NCI-H1694 treated with DMSO at 0.1 percent for 48 hours (cell line): ENCODE data around the gene ZFP2.
"Not testable (repeated sequence)": the region's sequence is repeated elsewhere in the genome, so short reads cannot be mapped to it uniquely, and the experiment has no call there.

Source experiments
- DNase-seq: peaks from one replicate; lab custom pipeline; 2025; lab: John Stamatoyannopoulos, UW

ZFP2 gene

DNA sequence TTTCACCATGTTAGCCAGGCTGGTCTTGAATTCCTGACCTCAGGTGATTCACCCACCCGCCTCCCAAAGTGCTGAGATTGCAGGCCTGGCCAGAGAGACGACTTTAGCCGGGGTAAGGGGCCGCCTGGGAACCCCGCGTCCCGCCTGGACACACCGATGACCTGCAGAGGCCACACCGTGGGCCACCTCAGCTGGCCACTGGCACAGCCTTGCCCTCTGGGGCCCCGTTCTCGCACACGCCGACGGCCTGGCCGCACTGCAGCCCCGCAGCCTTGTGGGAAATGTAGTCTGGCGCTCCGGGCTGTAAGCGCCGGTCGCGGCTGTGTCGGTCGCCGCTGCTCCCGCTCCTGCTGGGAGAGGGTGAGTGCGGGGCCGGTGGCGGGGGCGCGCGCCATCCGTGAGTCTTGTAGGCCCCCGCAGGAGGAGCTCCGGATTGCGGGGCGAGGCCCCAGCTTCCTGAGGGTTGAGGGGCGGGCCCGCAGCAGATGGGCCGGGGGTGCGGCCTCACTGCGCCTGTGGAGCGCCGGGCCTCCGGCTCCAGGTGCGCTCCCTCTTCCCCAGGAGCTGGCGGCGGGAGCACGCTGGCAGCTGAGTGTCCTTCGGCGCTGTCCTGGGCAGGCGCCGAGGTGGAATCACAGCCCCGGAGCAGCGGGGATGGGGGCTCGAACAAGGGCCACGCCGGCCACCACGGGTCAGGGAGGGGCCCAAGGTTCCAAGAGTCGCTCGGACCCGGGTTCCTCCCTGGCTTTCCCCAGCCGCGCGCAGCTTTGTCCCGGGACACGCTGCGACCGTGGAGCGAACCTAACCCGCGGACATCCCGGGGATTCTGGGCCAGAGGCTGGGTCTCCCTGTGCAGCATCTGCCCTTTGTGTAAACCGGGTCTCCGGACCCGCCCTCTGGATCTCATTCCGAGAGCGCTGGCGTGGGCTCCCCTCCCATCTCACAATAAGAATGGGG is at the start of gene ZFP2:
Gene ZFP2, plus strand, starts transcription at position 299 of the 957 bp plus-strand sequence. CDS start 35,401 bp downstream, outside the sequence.
- peak; percentile 20 for DNase-seq

DNA sequence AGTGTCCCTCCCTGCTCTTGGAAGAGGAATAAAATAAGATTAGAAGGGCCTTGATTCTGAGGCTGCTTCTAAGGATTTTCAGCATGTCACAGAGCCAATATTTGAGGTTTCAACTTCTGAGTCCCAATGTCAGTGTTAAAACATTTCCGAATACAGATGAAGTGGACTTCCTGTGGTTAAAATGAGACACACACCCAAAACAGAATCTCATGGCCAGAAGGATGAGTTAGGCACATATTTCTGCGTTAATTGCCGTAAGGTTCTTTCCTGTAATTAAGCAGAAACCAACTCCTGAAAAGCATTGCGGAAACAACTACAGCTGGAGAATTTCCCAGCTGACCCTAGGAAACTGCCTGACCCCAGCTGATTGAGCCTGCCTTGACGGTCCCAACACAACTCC is 46.4 kb upstream of the ZFP2 start:
- DNase-seq = no peak

DNA sequence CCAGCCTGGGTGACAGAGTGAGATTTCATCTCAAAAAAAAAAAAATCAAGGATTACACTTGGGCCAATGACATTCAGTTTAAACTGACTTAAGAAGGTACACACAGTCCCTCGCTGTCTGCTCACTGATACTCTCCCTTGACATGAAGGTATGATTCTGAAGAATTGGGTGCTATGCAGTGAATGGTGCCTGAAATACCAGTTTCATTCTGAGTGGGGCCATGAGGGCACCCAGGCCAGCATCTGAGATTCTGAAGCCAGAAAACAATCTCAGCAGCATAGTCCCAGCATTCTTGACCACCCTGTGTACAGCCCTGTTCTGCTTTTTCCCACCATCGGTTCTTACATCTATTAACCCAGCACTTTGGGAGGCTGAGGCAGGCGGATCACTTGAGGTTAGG is 43.8 kb upstream of the ZFP2 start:
- DNase-seq = no peak

DNA sequence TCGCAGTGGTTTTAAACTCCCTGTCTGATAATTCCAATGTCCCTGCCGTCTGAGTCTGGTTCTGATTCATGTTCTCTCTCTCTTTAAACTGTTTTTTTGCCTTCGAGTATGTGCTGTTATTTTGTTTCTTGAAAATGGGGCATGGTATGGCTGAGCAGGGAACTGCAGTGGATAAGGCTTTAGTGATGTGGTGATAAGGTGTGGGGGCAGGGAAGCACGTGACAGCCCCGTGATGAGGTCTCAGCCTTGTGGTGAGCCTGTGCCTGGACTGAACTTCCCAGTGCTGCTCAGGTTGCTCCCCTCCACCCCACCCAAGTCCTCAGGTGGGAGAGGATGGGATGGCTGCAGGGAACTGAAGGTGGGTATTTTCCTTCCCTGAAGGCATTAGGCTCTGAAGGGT is 41.4 kb upstream of the ZFP2 start:
- DNase-seq = no peak

DNA sequence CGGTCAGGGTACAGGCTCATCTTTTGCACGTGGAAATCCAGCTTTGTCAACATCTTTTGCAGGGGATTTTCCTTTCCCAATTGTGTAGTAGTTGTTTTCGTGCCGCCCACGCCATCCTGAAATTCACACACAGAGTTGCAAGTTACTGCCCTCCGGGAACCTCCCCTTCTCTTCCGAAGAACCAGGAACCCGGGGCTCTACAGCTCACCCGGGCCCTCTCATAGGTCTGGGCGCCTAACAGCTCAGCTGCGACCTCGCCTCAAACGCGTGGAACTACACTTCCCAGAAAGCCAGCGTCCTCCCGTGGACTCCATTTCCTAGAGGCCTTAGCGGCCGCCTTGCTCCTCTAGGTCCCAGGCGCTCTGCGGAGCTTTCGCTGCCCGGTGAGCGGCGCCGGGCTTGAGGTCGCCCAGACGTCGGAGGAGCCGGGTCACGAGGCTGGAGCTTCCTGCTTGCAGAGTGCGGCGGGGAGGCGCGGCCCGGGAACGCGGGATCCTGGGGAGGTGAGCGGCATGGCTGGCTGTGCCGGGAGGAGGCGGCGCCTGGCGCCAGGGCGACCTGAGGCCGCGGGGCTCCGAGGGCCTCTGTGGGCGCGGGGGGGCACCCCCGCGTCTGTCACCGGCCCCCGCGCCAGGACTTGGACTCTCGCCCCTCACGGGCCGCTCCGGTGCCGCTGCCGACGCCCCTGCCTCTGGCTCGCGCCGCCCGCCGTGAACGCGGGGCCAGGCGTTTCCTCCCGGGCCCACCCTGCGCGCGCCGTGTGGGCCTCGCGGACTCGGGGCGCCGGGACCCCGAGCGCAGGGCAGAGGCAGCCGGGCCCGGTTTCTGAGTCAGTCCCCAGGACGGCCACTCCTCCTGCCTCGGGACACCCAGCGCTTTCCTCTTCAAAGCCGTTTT is 35.8 kb upstream of the ZFP2 start, which contains the start of gene ZNF354B:
Gene ZNF354B, plus strand, starts transcription at position 329 of the 897 bp plus-strand sequence. CDS start 1,095 bp downstream, outside the sequence.
- DNase-seq = peak; percentile 64

DNA sequence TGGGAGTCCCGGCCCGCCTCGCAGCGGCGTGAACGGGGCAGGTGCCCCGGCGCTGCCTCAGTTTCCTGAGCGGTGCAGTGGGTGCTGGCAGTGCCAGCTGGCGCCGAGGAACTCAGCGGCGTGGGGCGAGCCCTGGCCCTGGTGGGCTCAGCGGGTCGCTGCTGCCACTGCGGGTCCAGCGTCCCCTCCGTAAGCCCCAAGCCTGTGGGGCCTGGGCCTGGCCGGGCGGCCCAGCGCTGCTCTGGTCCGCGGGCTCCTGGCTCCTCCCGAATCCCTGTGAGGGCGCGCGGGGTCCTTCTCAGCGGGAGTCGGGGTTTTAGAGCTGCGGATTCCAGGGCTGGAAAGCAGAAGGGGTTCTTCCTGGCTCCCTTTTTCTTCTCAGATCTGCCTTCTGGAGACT is 35.1 kb upstream of the ZFP2 start:
- DNase-seq = not testable (repeated sequence)

DNA sequence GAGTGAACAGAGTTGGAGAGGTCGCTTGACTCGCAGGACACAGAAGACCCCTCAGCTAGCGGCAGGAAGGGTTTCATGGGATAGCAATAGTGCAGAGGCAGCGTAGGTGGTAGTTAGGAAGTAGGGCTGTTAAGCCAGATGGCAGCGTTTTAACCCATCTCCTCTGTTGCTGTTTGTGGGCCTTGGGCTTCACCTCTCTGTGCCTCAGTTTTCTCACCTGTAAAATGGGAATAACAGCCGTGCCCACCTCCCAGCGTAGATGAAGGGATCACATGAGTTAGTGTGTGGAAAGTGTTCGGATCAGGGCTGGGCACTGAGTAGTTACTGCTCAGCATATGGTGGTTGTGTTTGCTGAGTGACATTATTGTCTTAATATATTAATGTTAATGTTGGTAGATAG is 34.1 kb upstream of the ZFP2 start:
- DNase-seq = no peak

DNA sequence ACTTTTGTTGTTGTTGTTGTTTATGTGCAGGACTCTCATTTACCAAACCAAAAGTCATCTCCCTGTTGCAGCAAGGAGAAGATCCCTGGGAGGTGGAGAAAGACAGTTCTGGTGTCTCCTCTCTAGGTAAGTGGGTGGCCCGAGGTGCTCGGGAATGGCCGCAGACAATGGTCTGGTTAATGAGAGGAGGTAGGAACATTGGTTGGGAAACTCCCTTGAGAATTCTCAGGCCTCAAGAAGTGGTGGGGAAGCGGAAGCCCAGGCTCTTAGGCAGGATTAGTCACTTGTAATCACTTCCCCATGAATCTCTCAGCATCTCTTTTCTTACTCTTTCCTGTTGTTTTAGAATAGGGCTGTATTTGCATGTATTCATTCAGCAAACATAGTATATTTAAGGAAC is 28.8 kb upstream of the ZFP2 start:
- DNase-seq = no peak

DNA sequence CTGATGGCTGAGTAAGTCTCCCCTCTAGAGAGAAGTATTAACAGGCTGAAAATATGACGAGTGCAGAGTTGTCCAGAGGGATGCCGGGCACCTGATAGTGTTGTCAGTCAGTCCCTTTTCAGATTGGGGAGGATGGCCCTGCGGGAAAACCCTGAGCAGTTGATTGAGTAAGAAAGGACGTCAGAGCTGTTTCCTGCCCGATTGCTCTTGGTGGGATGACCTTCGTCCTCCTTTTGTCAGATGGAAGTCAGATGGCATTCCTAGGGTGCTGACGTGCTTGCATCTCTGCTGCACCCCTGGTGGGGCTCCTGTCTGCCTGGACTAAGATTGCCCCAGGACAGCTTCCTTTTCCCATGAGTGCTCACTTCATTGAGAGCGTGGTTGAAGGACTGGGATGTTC is 26.1 kb upstream of the ZFP2 start:
- no peak for DNase-seq

DNA sequence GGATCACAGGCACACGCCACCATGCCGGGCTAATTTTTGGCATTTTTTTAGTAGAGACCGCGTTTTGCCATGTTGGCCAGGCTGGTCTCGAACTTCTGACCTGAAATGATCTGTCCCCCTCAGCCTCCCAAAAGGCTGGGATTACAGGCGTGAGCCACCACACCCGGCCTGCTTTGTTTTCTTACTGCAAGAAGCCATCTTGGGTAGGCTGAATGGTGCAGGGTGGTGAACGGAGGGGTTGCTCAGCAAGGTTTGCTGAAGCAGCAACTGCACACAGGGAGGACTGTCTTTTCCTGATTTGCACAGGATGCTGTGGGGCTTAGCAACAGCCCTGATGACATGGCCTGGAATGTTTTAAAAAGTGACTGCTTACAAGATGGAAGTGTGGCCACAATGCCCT is 25.3 kb upstream of the ZFP2 start:
- no peak for DNase-seq

DNA sequence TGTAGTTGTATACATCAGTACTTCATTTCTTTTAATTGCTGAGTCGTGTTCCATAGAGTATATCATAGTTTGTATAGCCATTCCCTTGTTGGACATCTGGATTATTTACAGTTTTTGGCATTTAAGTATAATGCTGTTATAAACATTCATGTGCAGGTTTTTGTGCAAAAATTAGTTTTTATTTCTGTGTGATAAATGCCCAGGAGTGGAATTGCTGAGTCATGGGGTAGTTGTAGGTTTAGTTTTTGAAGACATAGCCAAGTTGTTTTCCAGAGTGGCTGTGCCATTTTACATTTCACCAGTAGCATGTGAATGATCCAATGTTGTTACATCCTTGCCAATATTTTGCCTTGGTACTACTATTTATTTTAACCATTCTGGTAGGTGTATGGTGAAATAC is 23.4 kb upstream of the ZFP2 start:
- no peak for DNase-seq

DNA sequence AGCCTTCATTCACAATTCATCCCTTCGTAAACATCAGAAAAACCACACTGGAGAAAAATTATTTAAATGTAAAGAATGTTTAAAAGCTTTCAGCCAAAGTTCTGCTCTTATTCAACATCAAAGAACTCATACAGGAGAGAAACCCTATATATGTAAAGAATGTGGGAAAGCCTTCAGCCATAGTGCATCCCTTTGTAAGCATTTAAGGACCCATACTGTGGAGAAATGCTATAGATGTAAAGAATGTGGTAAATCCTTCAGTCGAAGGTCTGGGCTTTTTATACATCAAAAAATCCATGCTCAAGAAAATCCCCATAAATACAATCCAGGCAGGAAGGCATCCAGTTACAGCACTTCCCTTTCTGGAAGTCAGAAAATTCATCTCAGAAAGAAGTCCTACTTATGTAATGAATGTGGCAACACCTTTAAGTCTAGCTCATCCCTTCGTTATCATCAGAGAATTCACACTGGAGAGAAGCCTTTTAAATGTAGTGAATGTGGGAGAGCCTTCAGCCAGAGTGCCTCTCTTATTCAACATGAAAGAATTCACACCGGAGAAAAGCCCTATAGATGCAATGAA is 12.5 kb upstream of the ZFP2 start:
- DNase-seq = not testable (repeated sequence)

DNA sequence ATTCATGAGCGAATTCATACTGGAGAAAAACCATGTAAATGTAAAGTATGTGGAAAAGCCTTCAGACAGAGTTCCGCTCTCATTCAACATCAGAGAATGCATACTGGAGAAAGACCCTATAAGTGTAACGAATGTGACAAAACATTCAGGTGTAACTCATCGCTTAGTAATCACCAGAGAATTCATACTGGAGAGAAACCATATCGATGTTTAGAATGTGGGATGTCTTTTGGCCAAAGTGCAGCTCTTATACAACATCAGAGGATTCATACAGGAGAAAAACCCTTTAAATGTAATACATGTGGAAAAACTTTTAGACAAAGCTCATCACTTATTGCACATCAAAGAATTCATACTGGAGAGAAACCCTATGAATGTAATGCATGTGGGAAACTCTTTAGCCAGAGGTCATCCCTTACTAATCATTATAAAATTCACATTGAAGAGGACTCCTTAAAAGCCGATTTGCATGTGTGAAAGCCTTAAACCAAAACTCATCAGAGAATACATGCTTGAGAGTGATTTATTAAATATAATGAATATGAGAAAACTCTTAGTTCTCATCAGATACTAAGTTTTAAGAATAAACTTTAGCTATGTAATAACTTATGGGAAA is 11.8 kb upstream of the ZFP2 start:
- no peak for DNase-seq

DNA sequence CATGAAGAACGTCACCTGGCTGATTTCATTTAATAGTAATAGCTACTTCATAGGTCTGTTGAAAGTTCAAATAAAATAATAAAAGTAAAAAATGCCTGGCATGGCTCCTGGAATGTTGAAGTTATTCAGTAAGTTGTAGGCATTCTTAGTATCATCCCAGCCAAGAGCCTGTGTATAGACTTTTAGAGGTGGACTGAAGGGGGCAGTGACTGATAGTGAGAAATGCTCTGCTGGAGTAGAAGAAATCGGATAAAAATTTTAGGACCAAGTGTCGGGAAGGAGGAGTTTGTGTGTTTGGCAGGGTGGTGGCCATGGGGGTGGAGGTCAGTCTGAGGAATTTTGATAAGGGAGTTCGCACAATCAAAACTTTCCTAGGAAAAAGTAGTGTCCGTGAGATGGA is 3.6 kb downstream of the ZFP2 start:
- no peak for DNase-seq

DNA sequence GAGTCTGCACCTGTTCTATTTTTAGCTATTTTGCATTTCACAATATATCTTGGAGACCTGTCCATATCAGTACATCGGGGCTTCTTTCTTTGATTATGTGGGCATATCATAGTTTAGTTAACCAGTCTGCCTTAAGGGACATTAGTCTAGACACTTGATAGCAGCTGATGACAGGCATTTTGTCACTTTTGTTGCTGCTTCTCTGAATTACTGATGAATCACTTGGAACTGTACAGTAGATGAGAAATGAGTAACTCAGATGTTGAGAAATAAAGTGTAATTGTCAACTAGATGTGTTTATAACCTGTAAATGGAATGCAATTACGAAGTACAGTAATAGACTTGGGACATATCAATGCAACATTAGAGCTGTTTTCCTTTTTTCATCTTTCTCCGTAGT is 7.1 kb downstream of the ZFP2 start:
- DNase-seq = no peak

DNA sequence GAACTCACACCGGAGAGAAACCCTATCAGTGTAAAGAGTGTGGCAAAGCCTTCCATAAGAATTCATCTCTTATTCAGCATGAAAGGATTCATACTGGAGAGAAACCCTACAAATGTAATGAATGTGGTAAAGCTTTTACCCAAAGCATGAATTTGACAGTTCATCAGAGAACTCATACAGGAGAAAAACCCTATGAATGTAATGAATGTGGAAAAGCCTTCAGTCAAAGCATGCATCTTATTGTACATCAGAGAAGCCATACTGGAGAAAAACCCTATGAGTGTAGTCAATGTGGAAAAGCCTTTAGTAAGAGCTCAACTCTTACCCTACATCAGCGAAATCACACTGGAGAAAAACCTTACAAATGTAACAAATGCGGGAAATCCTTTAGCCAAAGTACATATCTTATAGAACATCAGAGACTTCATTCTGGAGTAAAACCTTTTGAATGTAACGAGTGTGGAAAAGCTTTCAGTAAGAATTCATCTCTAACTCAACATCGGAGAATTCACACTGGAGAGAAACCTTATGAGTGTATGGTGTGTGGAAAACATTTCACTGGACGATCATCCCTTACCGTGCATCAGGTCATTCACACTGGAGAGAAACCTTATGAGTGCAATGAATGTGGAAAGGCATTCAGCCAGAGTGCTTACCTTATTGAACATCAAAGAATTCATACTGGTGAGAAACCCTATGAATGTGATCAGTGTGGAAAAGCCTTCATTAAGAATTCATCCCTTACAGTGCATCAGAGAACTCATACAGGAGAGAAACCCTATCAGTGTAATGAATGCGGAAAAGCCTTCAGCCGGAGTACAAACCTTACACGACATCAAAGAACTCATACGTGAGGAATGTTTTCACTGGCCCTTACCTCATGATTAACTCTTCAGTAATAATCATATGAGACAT is 36.4 kb downstream of the ZFP2 start:
- no peak for DNase-seq

DNA sequence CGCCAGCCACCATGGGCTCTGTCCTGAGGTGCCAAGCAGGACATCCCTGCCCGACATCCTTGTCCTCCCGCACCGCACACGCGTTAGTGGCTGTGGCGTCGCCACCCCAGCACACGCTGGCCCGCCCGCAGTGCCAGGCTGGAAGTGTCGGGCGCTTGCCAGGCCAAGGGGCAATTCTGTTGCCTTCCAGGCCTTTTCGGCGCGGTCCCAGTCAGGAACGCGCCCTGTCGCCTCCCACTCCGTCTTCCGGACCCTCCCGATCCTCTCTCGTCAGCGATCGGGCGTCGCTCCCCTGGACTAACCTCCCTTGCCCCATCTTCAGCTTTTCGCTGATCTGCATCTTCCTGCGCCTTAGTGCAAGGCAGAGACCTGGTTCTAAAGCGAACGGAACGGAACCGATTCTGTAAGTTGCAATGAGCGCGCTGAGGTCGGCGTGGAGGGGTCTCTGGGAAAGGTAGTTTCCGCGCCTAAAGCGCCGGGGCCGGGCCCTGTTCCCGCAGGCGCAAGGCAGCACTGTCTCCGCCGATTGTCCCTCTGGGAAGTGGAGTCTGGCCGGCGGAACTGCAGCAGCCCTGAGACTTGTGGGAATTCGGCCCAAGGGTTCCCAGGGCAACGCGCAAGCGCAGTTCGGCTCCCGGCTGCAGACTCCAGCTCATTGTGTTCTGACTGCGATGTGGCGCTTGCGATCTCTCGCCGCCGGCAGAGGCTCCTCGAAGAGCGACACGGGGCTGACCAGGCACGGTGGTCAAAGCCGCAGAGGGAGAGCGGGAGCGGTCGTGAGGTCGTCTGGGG is 45.1 kb downstream of the ZFP2 start, which contains the start of gene ZNF454:
Gene ZNF454, plus strand, starts transcription at position 630 of the 792 bp plus-strand sequence. CDS start 1,594 bp downstream, outside the sequence.
- no peak for DNase-seq

DNA sequence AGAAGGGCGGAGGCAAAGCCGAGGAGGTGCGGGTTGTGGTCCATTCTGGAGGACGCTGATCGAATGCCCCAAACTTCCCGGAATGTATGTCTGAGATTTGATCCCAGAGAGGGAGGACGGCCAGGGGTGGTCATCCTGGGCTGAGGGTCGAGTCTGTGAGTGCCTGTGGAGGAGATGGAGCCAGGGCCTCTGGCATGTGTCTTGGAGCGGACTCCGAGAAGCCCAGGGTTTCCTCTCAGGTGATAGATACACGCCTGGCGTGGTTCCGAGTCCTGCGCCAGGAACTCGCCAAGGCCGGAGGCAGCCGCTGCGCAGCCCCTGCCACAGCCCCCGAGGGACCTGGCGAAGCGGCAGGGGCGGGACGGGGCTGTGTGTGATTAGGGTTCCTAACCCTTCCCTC is 45.6 kb downstream of the ZFP2 start:
- no peak for DNase-seq

DNA sequence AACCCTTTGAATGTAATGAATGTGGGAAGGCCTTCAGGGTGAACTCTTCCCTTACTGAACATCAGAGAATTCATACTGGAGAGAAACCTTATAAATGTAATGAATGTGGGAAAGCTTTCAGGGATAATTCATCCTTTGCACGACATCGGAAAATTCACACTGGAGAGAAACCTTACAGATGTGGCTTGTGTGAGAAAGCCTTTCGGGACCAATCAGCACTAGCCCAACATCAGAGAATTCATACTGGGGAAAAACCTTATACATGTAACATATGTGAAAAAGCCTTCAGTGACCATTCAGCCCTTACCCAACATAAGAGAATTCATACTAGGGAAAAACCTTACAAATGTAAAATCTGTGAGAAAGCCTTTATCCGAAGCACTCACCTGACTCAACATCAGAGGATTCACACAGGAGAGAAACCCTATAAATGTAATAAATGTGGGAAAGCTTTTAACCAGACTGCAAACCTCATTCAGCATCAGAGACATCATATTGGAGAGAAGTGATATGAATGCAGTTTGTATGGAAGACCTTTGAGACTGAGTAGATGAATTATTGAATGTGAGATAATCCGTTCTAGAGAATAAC is 69.8 kb downstream of the ZFP2 start:
- DNase-seq = no peak
